OCI-LY1 (cell line): ENCODE data around the gene BRD4.

Source experiments
- H2AFZ ChIP-seq: fragments of 200-600 bp; sonication (generic), shearing (Covaris generic); 2 replicates; pipeline ENCODE4 v1.6.0; 2014; ENCODE audit warnings: antibody characterized with exemption, mild to moderate bottlenecking, low read length
- H3F3A ChIP-seq: fragments of 200-600 bp; sonication (generic), shearing (Covaris generic); 2 replicates; pipeline ENCODE4 v1.6.0; 2014; ENCODE audit warnings: mild to moderate bottlenecking, antibody characterized with exemption, low read length, moderate library complexity; ENCODE audit not compliant: insufficient read depth
- H3K27ac ChIP-seq: fragments of 200-600 bp; sonication (generic); 2 replicates; pipeline ENCODE4 v1.5.1; 2014; ENCODE audit warnings: low read length, mixed run types, mild to moderate bottlenecking, low read depth; ENCODE audit not compliant: poor library complexity, severe bottlenecking
- H3K27me3 ChIP-seq: fragments of 200-600 bp; sonication (generic); 2 replicates; pipeline ENCODE4 v1.6.0; 2014; ENCODE audit warnings: antibody characterized with exemption, mild to moderate bottlenecking, low read length, moderate library complexity; ENCODE audit not compliant: insufficient read depth
- H3K36me3 ChIP-seq: fragments of 200-600 bp; sonication (generic); 2 replicates; pipeline ENCODE4 v1.6.1; 2014; ENCODE audit warnings: mild to moderate bottlenecking, antibody characterized with exemption, low read length, moderate library complexity, mixed read lengths; ENCODE audit not compliant: insufficient read depth
- H3K4me1 ChIP-seq: fragments of 200-600 bp; sonication (generic); 2 replicates; pipeline ENCODE4 v1.5.1; 2014; ENCODE audit warnings: mild to moderate bottlenecking, low read length, moderate library complexity; ENCODE audit not compliant: insufficient read depth, severe bottlenecking
- H3K4me2 ChIP-seq: fragments of 200-600 bp; sonication (generic), shearing (Covaris generic); 2 replicates; pipeline ENCODE4 v1.6.1; 2014; ENCODE audit warnings: low read length
- H3K4me3 ChIP-seq: fragments of 200-600 bp; sonication (generic); 2 replicates; pipeline ENCODE4 v1.5.1; 2014; ENCODE audit warnings: low read length, low read depth, mild to moderate bottlenecking, mixed read lengths; ENCODE audit not compliant: poor library complexity, severe bottlenecking
- H3K79me2 ChIP-seq: fragments of 200-600 bp; shearing (Covaris generic); 2 replicates; pipeline ENCODE4 v1.6.1; 2016; ENCODE audit warnings: mixed run types, low read length, mixed read lengths; ENCODE audit not compliant: insufficient read depth
- H3K9ac ChIP-seq: fragments of 200-600 bp; sonication (generic), shearing (Covaris generic); 2 replicates; pipeline ENCODE4 v1.6.1; 2014; ENCODE audit warnings: mild to moderate bottlenecking, low read length, mixed read lengths
- H3K9me2 ChIP-seq: fragments of 200-600 bp; sonication (generic), shearing (Covaris generic); 2 replicates; pipeline ENCODE4 v1.6.1; 2014; ENCODE audit warnings: low read depth, mild to moderate bottlenecking, low read length, mixed read lengths
- H3K9me3 ChIP-seq: fragments of 200-600 bp; shearing (Covaris generic); 2 replicates; pipeline ENCODE4 v1.6.1; 2014; ENCODE audit warnings: low read length, mixed read lengths
- H4K20me1 ChIP-seq: fragments of 200-600 bp; sonication (generic), shearing (Covaris generic); 2 replicates; pipeline ENCODE4 v1.6.0; 2016; ENCODE audit warnings: mild to moderate bottlenecking, low read length; ENCODE audit not compliant: insufficient read depth
- CTCF ChIP-seq: fragments of 200-600 bp; sonication (generic), shearing (Covaris generic); IDR thresholded peaks from 2 replicates; pipeline ENCODE4 v1.5.1; 2017; ENCODE audit warnings: mild to moderate bottlenecking, antibody characterized with exemption, low read length, moderate library complexity, mixed read lengths
- EZH2 ChIP-seq: fragments of 200-600 bp; sonication (generic), shearing (Covaris generic); IDR thresholded peaks from 2 replicates; pipeline ENCODE4 v1.8.0; 2017; ENCODE audit warnings: borderline replicate concordance, mixed run types, mild to moderate bottlenecking, antibody characterized with exemption, low read length, moderate library complexity, mixed read lengths

BRD4 gene

GRCh38 chr19:15249972-15250639 is 82.2 kb downstream of the BRD4 start:
- Histone ChIP-seq H3K4me1 (no peaks in the 10 kb centered on the region), H3K36me3 (peaks cover 95% of the 10 kb centered on the region), H3K4me2 (no peak overlapping the region), H3K9me3 (no peaks in the 10 kb centered on the region), H3K4me3 (no peak overlapping the region), H3K27ac (no peak overlapping the region), H4K20me1 (no peaks in the 10 kb centered on the region), H3K9ac (no peak overlapping the region), H3K27me3 (no peaks in the 10 kb centered on the region), H3K9me2 (no peaks in the 10 kb centered on the region), H3K79me2 (no peaks in the 10 kb centered on the region), H2AFZ (no peak overlapping the region), H3F3A (no peaks in the 10 kb centered on the region)
- no peak for TF ChIP-seq EZH2
- TF ChIP-seq CTCF, result no peak

- Histone ChIP-seq H3F3A (no peaks in the 10 kb centered on the region), H4K20me1 (no peaks in the 10 kb centered on the region), H3K79me2 (no peaks in the 10 kb centered on the region), H3K36me3 (peaks cover 92% of the 10 kb centered on the region), H3K27ac (no peak overlapping the region), H3K9ac (no peak overlapping the region), H2AFZ (no peak overlapping the region), H3K9me3 (no peaks in the 10 kb centered on the region), H3K4me1 (no peaks in the 10 kb centered on the region), H3K4me3 (no peak overlapping the region), H3K9me2 (no peaks in the 10 kb centered on the region), H3K27me3 (no peaks in the 10 kb centered on the region), H3K4me2 (no peak overlapping the region)
- TF ChIP-seq EZH2 (no peak), CTCF (peak; percentile 28; the same call in 1 of the 2 replicates)
Observed at GRCh38 chr19:15249528-15249874, 82.8 kb downstream of the BRD4 start.

DNA sequence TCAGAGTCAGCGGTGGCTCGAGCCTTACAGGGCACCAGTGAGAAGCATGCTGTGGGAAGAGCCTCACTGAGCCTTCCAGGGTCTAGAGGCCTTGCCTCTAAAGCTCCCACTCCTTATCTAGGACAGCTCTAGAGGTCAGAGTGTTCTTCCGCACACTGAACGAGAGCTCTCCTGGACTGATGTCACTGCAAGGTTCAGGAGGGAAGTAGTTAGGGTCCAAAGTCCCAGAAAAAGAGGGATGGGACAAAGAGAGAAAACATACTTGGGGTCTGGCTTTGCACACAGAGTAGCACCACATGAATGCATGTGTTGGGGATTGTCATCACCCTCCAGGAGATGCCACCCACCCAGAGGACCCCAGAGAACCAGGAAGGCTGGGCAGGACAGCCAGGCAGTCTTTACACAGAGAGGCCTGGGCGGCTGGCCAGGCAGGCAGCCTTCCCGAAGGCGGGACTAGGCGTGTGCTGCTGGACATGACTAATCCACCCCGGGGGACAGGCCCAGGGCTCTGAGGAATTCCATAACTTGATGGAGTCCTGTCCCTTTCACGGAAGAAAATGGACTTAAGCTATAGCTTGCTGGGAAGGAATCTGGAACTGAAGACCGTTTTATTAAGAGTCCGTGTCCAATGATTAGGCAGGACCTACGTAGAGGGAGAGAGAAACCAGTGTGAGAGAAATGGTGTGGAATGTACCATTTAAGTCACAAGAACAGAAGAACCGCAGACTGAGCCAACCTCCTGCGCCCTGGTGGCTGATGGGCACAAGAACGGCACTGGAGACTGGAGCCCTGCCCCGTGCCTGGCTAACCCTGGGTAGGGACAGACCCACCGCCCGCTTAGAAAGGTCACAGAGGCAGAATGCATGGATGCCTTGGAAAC is 83.5 kb downstream of the BRD4 start:
- no peaks in the 10 kb centered on the region for H3K79me2 ChIP-seq
- H3K9ac ChIP-seq, result no peak overlapping the region
- H3K27me3 ChIP-seq, result no peaks in the 10 kb centered on the region
- H3K4me3 ChIP-seq, result no peak overlapping the region
- TF ChIP-seq CTCF (no peak), EZH2 (no peak)
- H3K36me3 ChIP-seq, result peaks cover 90% of the 10 kb centered on the region
- no peak overlapping the region for H3K4me2 ChIP-seq
- H3K9me3 ChIP-seq, result no peaks in the 10 kb centered on the region
- no peak overlapping the region for H3K27ac ChIP-seq
- no peaks in the 10 kb centered on the region for H3K4me1 ChIP-seq
- no peaks in the 10 kb centered on the region for H3F3A ChIP-seq
- H2AFZ ChIP-seq, result no peak overlapping the region
- H4K20me1 ChIP-seq, result no peaks in the 10 kb centered on the region
- no peaks in the 10 kb centered on the region for H3K9me2 ChIP-seq
